IgD-negative memory B cell (primary cell): ENCODE results near the gene LRBA. TPM values are rescaled to one million over a fixed set of nuclear protein-coding genes. Genes with fewer than 3 reads are reported as not detected.
"Not testable (repeated sequence)": the region's sequence is repeated elsewhere in the genome, so short reads cannot be mapped to it uniquely, and the experiment has no call there.

Experiments used
- H3K27ac Mint-ChIP-seq, 3 donors: one replicate each; pipeline ENCODE4 v1.8.0; 2020 to 2022; ENCODE audit warnings: mild to moderate bottlenecking in 3 of 3, mixed read lengths in 3 of 3, moderate library complexity in 1 of 3
- H3K27me3 Mint-ChIP-seq: one replicate; pipeline ENCODE4 v1.8.0; 2021; ENCODE audit warnings: mixed read lengths
- H3K36me3 Mint-ChIP-seq: one replicate; pipeline ENCODE4 v1.8.0; 2020; ENCODE audit warnings: mild to moderate bottlenecking, mixed read lengths
- H3K4me1 Mint-ChIP-seq, 3 donors: one replicate each; pipeline ENCODE4 v1.8.0; 2020 to 2022; ENCODE audit warnings: mixed read lengths in 3 of 3, mild to moderate bottlenecking in 1 of 3
- H3K4me3 Mint-ChIP-seq, 4 donors: one replicate each; pipeline ENCODE4 v1.8.0; 2020 to 2022; ENCODE audit warnings: mild to moderate bottlenecking in 4 of 4, mixed read lengths in 4 of 4, moderate library complexity in 3 of 4
- H3K9me3 Mint-ChIP-seq, 3 donors: one replicate each; pipeline ENCODE4 v1.8.0; 2020 to 2021; ENCODE audit warnings: mixed read lengths in 3 of 3, mild to moderate bottlenecking in 1 of 3
- polyA plus RNA-seq: library from polyadenylated mRNA; unstranded; fragments of 300-500 nt; fragmentation: Illumina TruSeq; gene quantifications from one replicate; pipeline ENCODE4 v1.2.3, GENCODE V29; 2021

The LRBA gene
- polyA plus RNA-seq, 1 donor from 2014 or later = 15.3 TPM

DNA sequence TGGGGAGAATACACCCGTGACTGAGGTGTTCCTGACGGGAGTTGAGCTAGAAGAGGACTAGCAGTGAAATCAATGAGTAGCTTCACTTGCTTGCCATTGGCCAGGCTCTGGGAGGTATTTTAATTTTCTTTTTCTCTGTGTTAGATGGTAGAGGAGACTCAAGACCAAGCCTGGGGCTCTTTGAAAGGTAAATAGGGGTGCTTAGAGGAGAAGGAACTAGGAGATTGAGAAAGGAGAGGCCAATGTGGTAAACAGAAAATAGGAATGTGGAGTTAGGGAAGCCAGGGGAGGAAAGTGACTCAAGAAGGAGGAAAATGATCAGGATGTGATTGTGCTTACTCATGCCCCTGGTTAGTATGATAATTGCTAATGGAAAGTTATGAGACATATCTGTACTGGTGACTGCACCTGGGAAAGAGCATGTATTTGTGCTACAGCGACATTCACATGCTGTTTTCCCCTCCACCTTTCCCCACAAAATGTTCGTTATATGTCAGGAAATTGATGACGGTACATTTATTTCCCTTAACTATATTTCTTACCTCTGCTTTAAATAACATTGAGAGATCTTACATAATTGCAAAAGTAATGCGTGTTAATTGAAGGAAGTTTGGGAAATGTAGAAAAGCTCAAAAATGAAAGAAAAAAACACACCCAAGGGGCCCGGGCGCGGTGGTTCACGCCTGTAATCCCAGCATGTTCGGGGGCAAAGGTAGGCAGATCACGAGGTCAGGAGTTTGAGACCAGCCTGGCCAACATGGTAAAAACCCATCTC is 16.9 kb upstream of the LRBA start:
- Mint-ChIP-seq H3K27me3 (peaks cover 7% of the 10 kb centered on the region), H3K9me3 (no peaks in the 10 kb centered on the region), H3K4me1 (peaks cover 7 to 11% (median 10%) of the 10 kb centered on the region in 3 donors), H3K36me3 (peaks cover 3% of the 10 kb centered on the region), H3K4me3 (peak overlapping the region in 3 of 4 donors; percentile 10 to 75 (median 53)), H3K27ac (no peak overlapping the region)

DNA sequence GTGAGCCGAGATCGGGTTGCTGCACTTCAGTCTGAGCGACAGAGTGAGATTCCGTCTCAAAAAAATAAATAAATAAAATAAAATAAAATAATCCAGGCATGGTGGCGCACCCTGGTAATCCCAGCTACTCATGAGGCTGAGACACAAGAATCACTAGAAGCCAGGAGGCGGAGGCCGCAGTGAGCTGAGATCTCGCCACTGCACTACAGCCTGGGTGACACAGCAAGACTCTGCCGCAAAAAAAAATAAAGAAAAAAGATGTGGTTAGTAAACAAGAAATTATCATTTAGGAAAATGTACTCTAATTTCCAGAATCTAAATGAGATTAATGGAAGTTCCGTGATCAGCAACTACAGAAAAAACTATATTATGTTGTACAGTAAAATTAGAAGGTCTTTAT is 14.5 kb upstream of the LRBA start:
- Mint-ChIP-seq H3K27me3 (peaks cover 2% of the 10 kb centered on the region), H3K4me3 (no peak overlapping the region), H3K9me3 (no peaks in the 10 kb centered on the region)

GRCh38 chr4:151029006-151029405 is 13.9 kb upstream of the LRBA start:
- H3K4me1 Mint-ChIP-seq, H3K27me3 Mint-ChIP-seq, H3K27ac Mint-ChIP-seq, H3K9me3 Mint-ChIP-seq, H3K4me3 Mint-ChIP-seq, H3K36me3 Mint-ChIP-seq: not testable (repeated sequence)

More for the DNA sequence above, 14.5 kb upstream of the LRBA start:
- peaks cover 7 to 9% (median 7%) of the 10 kb centered on the region in 3 donors for H3K4me1 Mint-ChIP-seq
- H3K36me3 Mint-ChIP-seq = peaks cover 3% of the 10 kb centered on the region
- no peak overlapping the region for H3K27ac Mint-ChIP-seq

DNA sequence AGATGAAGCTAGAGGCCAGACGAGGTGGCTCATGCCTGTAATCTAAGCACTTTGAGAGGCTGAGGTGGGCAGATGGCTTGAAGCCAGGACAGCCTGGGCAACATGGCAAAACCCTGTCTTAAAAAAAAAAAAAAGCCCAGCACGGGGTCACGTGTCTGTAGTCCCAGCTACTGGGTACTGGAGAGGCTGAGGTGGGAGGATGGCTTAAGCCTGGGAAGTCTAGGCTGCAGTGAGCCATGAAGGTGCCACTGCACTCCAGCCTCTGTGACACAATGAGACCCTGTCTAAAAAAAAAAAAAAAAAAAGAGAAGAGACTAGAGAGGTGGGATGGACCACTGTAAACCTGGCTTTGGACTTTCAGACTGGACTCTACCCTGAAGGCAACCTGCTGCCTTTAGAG is 10.7 kb upstream of the LRBA start:
- no peaks in the 10 kb centered on the region for H3K9me3 Mint-ChIP-seq
- no peak overlapping the region for H3K27ac Mint-ChIP-seq
- peaks cover 0 to 1% (median 1%) of the 10 kb centered on the region in 3 donors for H3K4me1 Mint-ChIP-seq
- H3K27me3 Mint-ChIP-seq = peaks cover 8% of the 10 kb centered on the region
- no peaks in the 10 kb centered on the region for H3K36me3 Mint-ChIP-seq
- no peak overlapping the region for H3K4me3 Mint-ChIP-seq

- H3K27me3 Mint-ChIP-seq = peaks cover 8% of the 10 kb centered on the region
- H3K27ac Mint-ChIP-seq = no peak overlapping the region
- no peaks in the 10 kb centered on the region for H3K36me3 Mint-ChIP-seq
- H3K4me3 Mint-ChIP-seq = no peak overlapping the region
- H3K9me3 Mint-ChIP-seq = no peaks in the 10 kb centered on the region
- H3K4me1 Mint-ChIP-seq = no peaks in the 10 kb centered on the region
These were observed 7.5 kb upstream of the LRBA start for GRCh38 chr4:151022586-151022985.

DNA sequence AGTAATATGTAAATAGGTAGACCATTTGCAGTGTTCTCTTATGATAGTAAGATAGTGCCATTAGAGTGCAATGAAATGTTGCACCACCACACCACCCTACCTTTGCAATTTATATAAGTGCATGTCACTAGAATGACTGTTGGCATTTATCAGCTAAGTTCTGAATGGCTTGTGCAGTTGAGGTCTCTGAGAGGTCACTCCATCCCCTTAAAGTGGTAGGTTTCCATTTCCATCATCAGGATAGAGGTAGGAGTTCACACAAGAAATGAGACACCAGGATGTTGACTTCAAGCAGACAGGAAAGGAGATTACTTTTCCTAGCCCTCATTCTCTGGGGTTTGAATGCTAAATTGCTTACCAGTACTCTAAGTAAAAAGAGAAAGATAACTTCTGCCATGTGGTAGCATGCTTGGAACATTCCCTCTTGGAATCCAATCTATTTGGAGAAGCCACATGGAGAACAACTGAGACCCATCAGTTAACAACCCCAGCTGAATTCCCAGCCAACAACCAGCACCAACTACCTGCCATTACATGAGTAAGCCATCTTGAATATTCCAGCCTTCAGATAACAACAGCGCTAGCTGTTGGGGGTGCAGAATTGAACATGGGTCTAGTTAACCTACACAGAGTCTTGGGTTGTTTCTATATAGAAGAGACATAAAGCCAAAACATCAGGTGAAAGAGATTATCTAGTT is 6.7 kb upstream of the LRBA start:
- no peak overlapping the region for H3K27ac Mint-ChIP-seq
- H3K9me3 Mint-ChIP-seq = no peaks in the 10 kb centered on the region
- H3K4me1 Mint-ChIP-seq = peaks cover 0 to under 1% (median 0%) of the 10 kb centered on the region in 3 donors
- no peaks in the 10 kb centered on the region for H3K36me3 Mint-ChIP-seq
- peak overlapping the region in 1 of 4 donors; percentile 42 for H3K4me3 Mint-ChIP-seq
- H3K27me3 Mint-ChIP-seq = peaks cover 8% of the 10 kb centered on the region

GRCh38 chr4:151015459-151016347 is 619 bp upstream of the LRBA start:
- Mint-ChIP-seq H3K36me3 (no peaks in the 10 kb centered on the region), H3K4me1 (peaks cover 19 to 30% (median 25%) of the 10 kb centered on the region in 3 donors), H3K27me3 (no peaks in the 10 kb centered on the region), H3K27ac (peak overlapping the region; percentile 79 to 99 (median 94)), H3K9me3 (no peaks in the 10 kb centered on the region), H3K4me3 (peak overlapping the region; percentile 89 to 100 (median 100))

DNA sequence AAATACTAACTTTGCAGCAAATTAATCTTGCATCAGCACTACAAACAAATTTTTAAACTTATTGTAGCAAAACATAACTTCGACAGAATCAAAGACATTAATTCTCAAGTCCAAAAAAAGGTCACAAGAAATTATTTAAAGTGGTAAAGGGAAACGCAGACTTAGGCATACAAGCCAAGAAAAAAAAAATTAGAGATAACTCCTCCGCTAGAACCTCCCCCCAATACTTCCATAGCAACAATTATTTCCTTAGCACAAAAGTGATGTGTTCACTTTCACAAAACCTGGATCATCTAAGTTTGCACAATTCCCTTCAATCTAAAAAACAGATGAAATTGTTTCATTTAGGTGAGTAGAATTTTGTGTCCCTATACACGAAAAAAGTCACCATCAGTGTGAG is 1.1 kb downstream of the LRBA start:
- peaks cover 19 to 30% (median 28%) of the 10 kb centered on the region in 3 donors for H3K4me1 Mint-ChIP-seq

DNA sequence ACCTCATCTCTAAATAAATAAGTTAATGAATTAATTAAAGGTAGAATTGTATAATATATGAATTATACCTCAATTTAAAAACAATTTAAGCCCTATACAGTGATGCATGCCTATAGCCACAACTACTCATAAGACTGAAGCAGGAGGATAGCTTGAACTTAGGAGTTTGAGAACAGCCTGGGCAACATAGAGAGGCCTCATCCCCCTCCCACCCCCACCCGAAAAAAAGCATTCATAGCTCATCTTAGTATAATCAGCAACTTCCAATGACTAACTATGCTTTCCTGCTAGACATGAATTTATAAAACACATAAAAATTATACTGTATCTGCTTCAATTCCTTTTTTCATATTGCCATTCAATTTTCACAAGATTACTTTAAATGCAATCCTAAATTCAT is 1.6 kb downstream of the LRBA start:
- no peaks in the 10 kb centered on the region for H3K27me3 Mint-ChIP-seq
- no peaks in the 10 kb centered on the region for H3K9me3 Mint-ChIP-seq
- H3K4me3 Mint-ChIP-seq = peak overlapping the region; percentile 89 to 100 (median 100)
- H3K27ac Mint-ChIP-seq = no peak overlapping the region
- H3K36me3 Mint-ChIP-seq = no peaks in the 10 kb centered on the region
- H3K4me1 Mint-ChIP-seq = peaks cover 19 to 30% (median 28%) of the 10 kb centered on the region in 3 donors

More for the DNA sequence above, 1.1 kb downstream of the LRBA start:
- no peaks in the 10 kb centered on the region for H3K9me3 Mint-ChIP-seq
- H3K27me3 Mint-ChIP-seq = no peaks in the 10 kb centered on the region
- no peaks in the 10 kb centered on the region for H3K36me3 Mint-ChIP-seq
- peak overlapping the region; percentile 79 to 99 (median 94) for H3K27ac Mint-ChIP-seq
- peak overlapping the region; percentile 89 to 100 (median 100) for H3K4me3 Mint-ChIP-seq

DNA sequence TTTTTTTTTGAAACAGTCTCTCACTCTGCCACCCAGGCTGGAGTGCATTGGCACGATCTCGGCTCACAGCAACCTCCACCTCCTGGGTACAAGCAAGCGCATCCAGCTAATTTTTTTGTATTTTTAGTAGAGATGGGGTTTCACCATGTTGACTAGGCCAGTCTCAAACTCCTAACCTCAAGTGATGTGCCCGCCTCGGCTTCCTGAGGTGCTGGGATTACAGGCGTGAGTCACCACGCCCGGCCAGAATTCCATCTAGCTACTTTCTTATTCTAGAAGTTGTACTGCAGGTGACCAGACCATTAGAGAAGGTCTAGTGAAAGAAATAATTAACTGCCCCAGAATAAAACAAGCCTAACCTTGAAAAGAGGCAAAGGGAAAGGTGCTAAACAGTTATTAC is 2.3 kb downstream of the LRBA start:
- Mint-ChIP-seq H3K4me3 (peak overlapping the region; percentile 49 to 100 (median 71)), H3K27ac (peak overlapping the region in 1 of 3 donors; percentile 60), H3K9me3 (no peaks in the 10 kb centered on the region), H3K4me1 (peaks cover 19 to 30% (median 28%) of the 10 kb centered on the region in 3 donors), H3K27me3 (no peaks in the 10 kb centered on the region), H3K36me3 (no peaks in the 10 kb centered on the region)

DNA sequence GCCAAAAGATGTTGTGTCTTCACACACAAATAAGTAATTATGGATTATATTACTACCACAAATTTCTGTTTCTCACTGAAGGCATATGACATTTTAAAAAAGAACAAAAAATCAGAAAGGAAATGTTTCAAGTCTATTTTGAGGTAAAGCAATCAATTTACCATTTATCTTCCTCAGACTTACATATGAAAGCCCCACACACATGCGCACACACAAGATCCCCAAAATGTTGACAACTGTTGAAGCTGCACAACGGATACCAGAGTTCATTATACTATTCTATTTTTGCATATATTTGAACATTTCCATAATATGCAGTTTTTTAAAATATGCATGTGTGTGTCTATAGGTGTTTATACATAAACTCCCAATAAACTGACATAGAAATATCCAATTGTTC is 2.7 kb downstream of the LRBA start:
- peaks cover 19 to 30% (median 29%) of the 10 kb centered on the region in 3 donors for H3K4me1 Mint-ChIP-seq
- H3K27ac Mint-ChIP-seq = peak overlapping the region in 2 of 3 donors; percentile 53 to 65
- no peaks in the 10 kb centered on the region for H3K27me3 Mint-ChIP-seq
- H3K4me3 Mint-ChIP-seq = peak overlapping the region; percentile 49 to 100 (median 78)
- H3K9me3 Mint-ChIP-seq = peaks cover 0 to 1% (median 0%) of the 10 kb centered on the region in 3 donors
- no peaks in the 10 kb centered on the region for H3K36me3 Mint-ChIP-seq

GRCh38 chr4:151004222-151004621 is 10.9 kb downstream of the LRBA start:
- no peaks in the 10 kb centered on the region for H3K27me3 Mint-ChIP-seq
- peak overlapping the region in 1 of 4 donors; percentile 47 for H3K4me3 Mint-ChIP-seq
- peaks cover 6% of the 10 kb centered on the region for H3K36me3 Mint-ChIP-seq
- peak overlapping the region in 1 of 3 donors; percentile 50 for H3K27ac Mint-ChIP-seq
- H3K4me1 Mint-ChIP-seq = peaks cover 17 to 28% (median 22%) of the 10 kb centered on the region in 3 donors
- peaks cover 0 to 1% (median 0%) of the 10 kb centered on the region in 3 donors for H3K9me3 Mint-ChIP-seq

DNA sequence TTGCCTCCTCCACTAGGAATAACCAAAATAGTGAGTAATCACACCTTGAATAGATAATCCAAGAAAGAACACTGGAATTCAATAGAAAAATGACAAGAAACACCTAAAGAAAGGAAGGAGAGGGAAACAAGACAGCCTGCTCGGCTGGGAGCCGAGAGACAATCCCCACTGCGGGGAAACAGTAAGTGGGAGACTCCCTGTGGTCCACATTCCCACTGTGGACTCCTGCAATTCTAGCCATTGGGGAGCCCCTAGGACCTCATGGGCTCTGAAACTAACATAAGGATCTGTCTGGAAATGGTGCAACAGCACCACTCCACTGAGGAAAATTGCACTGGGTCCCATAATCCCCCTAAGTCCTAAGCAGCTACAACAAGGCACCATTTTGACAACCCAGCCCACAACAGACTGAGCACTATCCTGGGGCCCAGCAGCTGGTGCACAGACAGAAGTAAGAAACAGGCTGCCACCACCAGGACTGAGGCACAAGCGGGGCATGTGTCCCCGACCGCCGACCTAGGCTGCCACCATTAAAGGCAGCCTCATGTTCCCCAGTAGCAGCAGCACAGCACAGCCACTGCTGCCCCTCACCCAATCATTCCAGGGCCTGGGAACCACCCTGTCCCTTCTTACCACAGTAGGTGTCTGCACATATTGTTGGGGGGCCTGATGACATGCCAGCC is 14.2 kb downstream of the LRBA start:
- Mint-ChIP-seq H3K27ac (peak overlapping the region in 1 of 3 donors; percentile 52), H3K36me3 (peaks cover 9% of the 10 kb centered on the region), H3K9me3 (no peaks in the 10 kb centered on the region), H3K27me3 (no peaks in the 10 kb centered on the region), H3K4me1 (peaks cover 26 to 40% (median 38%) of the 10 kb centered on the region in 3 donors), H3K4me3 (no peak overlapping the region)

DNA sequence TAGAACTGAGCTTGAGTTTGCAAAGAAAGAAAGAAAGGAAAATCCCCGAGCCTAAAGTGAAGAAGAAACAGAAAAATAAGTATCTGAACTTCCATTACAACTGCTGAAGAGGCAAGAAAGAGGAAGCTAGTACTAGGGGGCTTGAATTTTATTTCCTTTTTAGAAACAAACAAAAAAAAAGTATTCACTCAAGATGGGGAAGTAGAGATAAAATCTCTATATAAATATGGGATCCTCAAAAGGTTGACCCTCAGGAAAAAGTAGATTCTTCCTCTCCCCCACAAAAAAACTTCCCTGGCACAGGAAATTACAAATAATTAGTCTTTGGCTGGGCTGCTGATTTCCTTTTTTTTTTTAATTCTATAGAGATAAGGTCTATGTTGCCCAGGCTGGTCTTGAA is 16.0 kb downstream of the LRBA start:
- Mint-ChIP-seq H3K4me1 (peaks cover 37 to 50% (median 50%) of the 10 kb centered on the region in 3 donors), H3K27ac (no peak overlapping the region), H3K9me3 (no peaks in the 10 kb centered on the region), H3K36me3 (peaks cover 7% of the 10 kb centered on the region), H3K4me3 (peak overlapping the region in 3 of 4 donors; percentile 33 to 39 (median 38)), H3K27me3 (no peaks in the 10 kb centered on the region)
